ENCODE measurements around the gene GSK3A.
A peak's percentile ranks its signal among the peaks of the same experiment; 100 is the strongest.

The GSK3A gene

DNA sequence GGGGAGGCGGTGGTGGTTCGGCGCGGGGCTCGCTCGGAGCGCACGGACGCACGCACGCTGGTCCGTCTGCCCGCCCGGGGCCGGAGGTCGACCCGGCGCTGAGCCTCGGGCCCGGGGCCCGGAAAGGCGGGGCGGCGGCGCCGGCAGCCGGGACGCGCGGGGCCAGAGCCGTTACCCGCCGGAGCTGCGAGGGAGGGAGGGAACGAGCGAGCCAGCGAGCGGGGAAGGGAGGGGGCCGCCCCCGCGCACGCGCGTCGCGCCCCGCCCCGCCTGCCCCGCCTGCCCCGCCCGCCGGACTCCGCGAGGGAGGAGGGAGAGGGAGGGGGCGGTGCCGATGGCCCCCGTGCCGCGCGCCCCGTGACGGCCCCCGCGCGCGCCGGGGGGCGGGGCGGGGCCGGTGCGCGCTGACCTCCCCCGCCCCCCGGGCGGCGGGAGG is 41.7 kb upstream of the GSK3A start:
- peak overlapping the region; percentile 84 for H3K4me3 Mint-ChIP-seq
- DNase-seq (ENCODE audit: low spot score in 2 of 2) (peak in 1 of 2 donors; percentile 73), ATAC-seq (peak; percentile 33)
- H3K9me3 Mint-ChIP-seq: no peaks in the 10 kb centered on the region
- no peak overlapping the region for H3K27ac Mint-ChIP-seq
- H3K4me1 Mint-ChIP-seq: peaks cover 27% of the 10 kb centered on the region
- H3K36me3 Mint-ChIP-seq: peaks cover 55% of the 10 kb centered on the region

DNA sequence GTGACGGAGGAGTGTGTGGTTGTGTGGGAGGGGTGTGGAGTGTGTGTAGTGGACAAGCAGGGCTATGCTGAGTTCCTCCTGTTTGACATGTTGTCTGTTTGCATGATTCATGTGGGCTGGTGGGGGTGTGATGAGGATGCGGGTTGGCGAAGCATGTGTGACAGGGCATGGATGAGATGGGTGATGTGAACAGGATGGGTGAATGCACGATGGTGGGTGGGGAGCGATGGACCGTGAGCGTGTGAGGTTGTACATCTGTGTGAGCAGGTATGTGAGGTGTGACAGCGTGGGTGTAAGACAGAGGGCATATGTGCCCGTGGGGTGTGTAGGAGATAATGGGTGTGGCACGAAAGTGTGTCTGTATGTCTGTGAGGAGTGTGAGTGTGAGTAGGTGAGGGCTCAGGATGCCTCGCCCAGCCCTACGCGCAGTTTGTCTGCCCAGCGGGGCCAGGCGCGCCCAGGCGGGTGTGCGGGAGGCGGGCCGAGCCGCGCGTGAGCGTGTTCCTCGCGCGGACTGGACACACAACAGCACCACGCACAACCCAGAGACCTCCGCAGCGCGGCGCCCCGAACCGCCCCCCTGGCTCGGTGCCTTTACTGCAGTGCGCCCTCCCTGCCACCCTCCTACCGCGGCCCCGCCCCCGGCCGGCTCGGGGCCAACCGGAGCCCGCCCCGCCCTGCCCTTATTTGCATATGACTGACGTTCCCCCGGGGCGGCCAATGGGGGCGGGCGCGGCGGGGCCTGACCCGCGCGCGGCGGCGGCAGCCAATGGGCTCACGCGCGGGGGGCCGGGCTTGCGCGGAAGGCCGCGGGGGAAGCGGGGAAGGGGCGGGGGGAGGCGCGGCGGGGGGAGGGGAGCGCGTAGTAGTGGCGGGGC is 41.0 kb upstream of the GSK3A start:
- peaks cover 33% of the 10 kb centered on the region for H3K4me1 Mint-ChIP-seq
- no peak overlapping the region for H3K4me3 Mint-ChIP-seq
- ATAC-seq: peak; percentile 78
- DNase-seq (ENCODE audit: low spot score in 2 of 2): peak; percentile 86 to 92
- H3K9me3 Mint-ChIP-seq: no peaks in the 10 kb centered on the region
- H3K36me3 Mint-ChIP-seq: peaks cover 53% of the 10 kb centered on the region
- H3K27ac Mint-ChIP-seq: no peak overlapping the region

DNA sequence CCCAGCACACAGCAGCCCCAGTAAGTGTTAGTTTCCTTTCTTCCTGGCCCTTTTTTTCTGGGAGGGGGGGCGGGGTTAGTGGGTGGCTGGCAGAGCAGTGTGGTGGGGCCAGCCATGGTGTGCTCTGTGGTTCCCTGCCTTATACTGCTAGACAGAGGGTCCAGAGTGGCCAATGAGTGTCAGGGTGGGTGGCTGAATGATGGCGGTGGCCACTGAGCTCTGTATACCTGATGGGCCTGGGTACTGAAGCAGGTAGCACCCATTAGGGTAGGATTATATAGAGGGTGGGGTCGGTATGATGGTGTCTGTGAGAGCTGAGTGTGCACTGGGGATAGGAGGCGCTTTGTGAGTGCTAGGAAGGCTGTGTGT is 40.4 kb upstream of the GSK3A start:
- Mint-ChIP-seq H3K27ac (no peak overlapping the region), H3K4me1 (peaks cover 40% of the 10 kb centered on the region), H3K4me3 (no peak overlapping the region), H3K36me3 (peaks cover 53% of the 10 kb centered on the region), H3K9me3 (no peaks in the 10 kb centered on the region)
- no peak for ATAC-seq
- no peak for DNase-seq (ENCODE audit: low spot score in 2 of 2)

DNA sequence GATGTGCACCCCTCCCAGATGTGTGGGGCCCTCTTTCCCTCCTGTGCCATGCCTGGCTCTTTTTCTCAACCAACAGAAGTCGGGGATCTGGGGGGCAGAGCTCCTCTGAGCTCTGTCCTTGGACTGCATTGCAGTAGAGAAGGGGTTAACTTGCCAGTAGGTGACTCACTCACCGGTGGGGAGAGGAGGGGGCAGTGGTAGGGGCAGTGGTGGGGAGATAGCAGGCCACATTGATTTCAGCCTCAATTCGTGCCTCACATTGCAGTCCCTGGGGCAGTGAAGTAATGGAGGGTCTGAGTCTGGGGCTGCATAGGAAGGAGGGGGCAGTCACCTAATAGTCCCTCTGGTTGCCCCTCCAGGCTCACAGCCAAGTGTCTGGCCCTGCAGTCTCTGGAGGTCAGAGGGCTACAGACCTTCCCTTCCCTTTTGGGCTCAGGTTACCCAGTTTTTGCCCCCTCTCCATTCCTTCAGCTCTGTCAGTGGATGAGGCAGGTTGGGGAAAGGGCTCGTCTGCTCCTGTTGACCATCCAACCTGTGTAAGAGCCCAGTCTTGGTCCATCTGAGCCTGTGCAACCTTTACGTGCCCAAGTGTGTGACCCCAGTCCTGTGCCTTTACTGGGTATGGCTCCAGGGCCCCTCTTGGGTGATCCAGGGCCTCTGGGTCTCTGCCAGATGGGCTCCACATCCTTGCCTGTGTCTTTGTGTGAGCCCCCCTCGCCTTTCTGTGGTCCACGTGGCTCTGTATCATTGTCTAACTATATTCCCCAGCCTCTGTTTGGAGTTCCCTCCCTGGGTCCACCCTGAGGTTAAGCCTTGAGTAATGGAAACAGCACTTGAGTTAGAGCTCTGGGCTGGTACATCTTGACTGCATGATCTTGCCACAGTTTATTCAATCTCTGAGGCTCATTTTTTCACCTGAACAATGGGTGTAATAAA is 39.7 kb upstream of the GSK3A start:
- DNase-seq (ENCODE audit: low spot score in 2 of 2) (no peak), ATAC-seq (no peak)
- H3K4me1 Mint-ChIP-seq: peaks cover 45% of the 10 kb centered on the region
- peaks cover 53% of the 10 kb centered on the region for H3K36me3 Mint-ChIP-seq
- H3K9me3 Mint-ChIP-seq: no peaks in the 10 kb centered on the region
- no peak overlapping the region for H3K4me3 Mint-ChIP-seq
- no peak overlapping the region for H3K27ac Mint-ChIP-seq

DNA sequence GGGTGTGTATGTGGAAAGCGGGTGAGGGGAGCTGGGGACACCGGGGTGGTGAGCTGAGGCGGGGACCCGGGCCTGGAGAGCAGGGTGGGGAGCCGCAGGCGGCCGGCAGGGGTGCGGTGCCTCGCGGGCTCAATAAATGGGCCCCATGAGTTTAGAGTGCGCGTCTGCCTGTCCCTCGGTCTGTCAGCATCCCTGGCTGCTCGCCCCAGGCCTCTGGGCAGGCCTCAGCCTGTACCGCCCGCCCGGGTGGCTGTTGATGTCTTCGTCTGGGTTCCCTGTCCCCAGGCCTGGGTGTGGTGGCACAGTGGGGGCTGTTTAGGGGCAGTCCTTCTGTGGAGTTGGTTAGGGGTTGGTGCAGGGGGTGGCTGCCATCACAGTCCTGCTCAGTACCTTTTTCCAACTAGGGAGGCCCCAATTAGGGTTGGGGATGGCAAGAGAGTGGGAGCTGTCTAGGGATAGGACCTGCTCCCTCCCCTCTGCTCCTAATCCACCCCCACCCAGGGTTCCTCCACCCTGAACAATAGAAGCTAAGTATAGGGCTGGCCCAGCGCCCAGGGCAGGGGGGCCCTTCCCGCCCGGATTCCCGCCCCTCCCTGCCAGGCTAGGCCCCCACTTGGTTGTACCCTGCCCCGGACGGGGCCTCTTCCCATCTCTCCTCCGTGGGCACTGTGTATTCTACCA is 38.9 kb upstream of the GSK3A start:
- Mint-ChIP-seq H3K4me1 (peaks cover 52% of the 10 kb centered on the region), H3K36me3 (peaks cover 46% of the 10 kb centered on the region), H3K27ac (no peak overlapping the region), H3K4me3 (no peak overlapping the region), H3K9me3 (no peaks in the 10 kb centered on the region)
- DNase-seq (ENCODE audit: low spot score in 2 of 2): no peak
- no peak for ATAC-seq

DNA sequence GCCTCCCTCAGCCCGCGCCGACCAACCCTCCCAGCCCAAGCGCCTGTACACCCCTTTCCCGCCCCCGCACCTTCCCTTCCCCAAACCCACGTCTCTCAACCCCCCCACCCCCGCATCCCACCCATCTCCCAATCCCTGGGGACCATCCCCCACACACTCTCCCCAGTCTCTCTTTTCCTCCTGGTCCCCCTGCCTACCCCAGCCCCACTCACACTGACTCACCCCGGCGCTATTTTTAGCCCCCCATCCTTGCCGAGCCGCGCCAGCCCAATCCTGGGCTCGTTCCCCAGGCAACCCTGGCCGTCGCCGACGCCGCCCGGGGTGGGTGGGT is 38.4 kb upstream of the GSK3A start:
- DNase-seq (ENCODE audit: low spot score in 2 of 2): no peak
- Mint-ChIP-seq H3K36me3 (peaks cover 49% of the 10 kb centered on the region), H3K27ac (peak overlapping the region; percentile 94), H3K9me3 (no peaks in the 10 kb centered on the region), H3K4me1 (peaks cover 52% of the 10 kb centered on the region), H3K4me3 (no peak overlapping the region)
- ATAC-seq: no peak

DNA sequence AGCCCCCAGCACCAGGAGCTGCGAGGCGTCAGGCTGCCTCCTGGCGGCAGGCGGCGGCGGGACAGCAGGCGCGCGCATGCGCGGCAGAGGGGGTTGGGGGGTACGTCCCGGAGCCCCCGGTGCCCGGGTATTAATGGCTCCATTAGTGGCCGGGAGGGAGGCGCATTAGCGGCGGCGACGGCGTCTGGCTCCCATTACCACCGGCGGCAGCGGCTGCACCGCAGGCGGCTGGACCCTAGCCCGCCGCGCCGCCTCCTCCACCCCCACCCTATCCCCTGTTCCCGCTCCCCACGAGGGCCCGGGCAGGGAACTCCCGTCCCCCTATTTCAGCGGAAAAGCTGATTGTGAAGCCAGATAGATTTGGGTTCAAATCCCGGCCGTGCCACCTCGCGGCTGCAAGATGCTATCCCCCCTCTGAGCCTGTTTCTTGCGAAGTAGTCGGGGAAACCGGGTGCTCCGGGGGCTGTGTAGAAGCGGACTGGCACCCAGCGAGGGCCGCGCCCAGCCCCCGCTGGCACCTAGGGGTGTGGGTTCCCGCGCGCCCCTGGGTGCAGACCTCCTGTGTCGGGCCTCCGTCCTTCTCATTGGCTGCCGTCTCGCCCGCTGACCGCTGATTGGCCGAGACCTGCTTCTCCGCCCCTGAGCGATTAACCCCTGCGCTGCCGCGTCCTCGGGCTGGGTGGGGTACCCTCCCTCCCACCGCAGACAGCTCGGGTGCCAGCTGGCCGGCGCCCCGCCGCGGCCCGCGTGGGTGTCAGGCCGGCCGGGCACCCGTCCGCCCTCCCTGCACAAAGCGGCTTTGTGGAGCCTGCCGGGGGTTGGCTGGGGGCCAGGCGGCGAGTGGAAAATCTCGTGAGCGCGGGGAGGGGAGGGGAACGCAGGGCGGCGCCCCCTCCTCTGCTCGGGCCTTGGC is 37.8 kb upstream of the GSK3A start:
- peaks cover 55% of the 10 kb centered on the region for H3K36me3 Mint-ChIP-seq
- H3K27ac Mint-ChIP-seq: peak overlapping the region; percentile 94
- H3K9me3 Mint-ChIP-seq: no peaks in the 10 kb centered on the region
- DNase-seq (ENCODE audit: low spot score in 2 of 2) (peak; percentile 82 to 94), ATAC-seq (peak; percentile 61)
- H3K4me1 Mint-ChIP-seq: peaks cover 52% of the 10 kb centered on the region
- no peak overlapping the region for H3K4me3 Mint-ChIP-seq

DNA sequence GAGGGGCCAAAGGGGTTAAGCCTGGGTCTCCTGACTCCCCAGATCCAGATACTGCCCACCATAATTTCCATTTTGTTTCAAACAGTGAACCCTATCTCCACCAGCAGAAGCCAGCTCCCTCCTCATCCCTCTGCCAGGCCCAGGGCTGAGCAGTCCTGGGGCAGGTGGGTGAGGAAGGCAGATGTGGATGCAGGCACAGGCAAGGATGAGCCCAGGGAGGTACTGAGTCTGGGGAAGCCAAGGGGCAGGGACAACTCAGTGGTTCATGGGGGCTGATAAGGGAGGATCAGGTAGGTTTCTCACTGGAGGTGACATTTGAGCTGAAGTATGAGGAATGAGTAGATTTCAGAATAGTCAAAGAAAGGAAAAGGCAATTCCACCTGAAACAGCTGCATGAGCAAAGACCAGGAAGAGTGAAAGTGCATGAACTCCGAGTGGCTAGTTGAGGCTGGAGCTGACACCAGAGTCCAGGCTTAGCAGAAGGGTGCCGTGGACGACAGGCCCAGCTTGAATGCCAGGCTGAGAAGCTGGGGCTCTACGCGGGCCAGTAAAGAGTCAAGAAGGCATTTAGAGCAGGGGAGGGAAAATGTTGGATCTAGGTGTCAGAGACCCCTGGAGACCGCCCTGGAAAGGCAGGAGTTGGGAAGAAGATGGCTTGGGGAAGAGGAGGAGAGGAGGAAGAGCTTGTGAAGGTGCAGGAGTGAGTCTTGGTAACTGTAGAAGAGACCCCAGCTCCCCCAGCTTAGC is 36.9 kb upstream of the GSK3A start:
- Mint-ChIP-seq H3K27ac (peak overlapping the region; percentile 94), H3K36me3 (peaks cover 56% of the 10 kb centered on the region), H3K4me1 (peaks cover 53% of the 10 kb centered on the region), H3K4me3 (no peak overlapping the region), H3K9me3 (no peaks in the 10 kb centered on the region)
- ATAC-seq: no peak
- DNase-seq (ENCODE audit: low spot score in 2 of 2): no peak

DNA sequence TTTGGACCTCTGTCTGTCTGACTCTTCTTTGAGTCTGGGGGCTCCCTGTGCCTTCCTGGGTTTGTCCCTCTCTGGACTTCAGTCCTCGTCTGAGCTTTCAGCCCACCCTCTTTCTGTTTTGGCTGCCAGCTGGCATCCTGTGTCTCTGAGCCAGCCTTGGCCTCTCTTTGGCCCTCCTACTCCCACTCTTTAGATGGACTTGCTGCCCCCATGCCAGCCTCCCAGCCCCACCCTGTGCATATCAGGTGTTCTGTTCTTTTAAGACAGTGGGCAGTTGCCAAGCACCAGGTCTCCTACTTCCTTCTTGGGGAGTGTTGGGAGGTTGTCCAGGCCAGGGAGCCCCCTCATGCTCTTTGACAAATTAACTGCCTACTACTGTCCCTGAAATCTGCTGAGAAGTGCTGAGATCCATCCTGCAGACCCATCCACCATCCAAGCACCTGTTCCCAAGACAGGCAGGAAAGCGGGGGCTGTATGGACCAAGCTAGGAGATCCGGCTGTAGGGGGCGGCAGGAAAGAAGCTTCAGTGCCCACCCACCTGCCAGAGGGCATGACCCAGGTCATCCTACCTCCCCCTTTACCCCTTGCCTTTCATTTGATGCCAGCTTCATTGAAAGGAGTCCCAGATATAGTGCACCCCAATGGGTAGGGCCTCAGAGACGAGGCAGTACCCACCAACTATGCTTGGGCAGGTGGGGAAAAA is 36.2 kb upstream of the GSK3A start:
- H3K4me1 Mint-ChIP-seq: peaks cover 60% of the 10 kb centered on the region
- DNase-seq (ENCODE audit: low spot score in 2 of 2): no peak
- peaks cover 64% of the 10 kb centered on the region for H3K36me3 Mint-ChIP-seq
- ATAC-seq: no peak
- no peak overlapping the region for H3K4me3 Mint-ChIP-seq
- H3K9me3 Mint-ChIP-seq: no peaks in the 10 kb centered on the region
- H3K27ac Mint-ChIP-seq: peak overlapping the region; percentile 94

DNA sequence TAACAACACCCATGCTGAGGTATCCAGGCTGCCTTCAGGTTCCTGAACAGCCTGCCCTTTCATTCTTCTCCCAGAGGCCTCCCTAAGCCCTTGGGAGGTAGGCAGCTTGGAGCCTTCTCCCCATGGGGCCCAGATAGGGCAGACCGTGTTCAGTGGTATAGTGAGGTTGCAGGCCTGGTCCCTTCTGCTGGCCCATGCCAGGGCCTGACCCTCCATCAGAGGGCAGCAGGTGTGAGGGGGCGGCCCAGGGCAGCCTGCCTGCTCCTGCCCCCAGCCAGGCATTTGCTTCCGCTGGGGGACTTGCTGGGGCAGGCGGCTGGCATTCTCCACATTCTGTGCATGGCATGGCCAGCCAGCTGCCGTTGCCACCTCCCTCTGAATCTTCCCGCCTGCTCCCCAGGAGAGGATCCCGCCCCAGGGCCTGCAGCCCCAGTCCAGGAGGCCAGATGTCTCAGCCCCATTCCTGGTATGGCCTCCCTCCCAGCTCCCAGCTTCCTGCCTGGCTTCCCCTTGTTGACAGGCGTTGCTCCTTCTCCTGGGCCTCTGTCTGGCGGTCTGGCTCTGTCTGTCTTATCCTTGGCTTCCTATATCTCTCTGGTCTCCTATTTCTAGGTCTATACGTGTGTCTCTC is 35.5 kb upstream of the GSK3A start:
- Mint-ChIP-seq H3K36me3 (peaks cover 70% of the 10 kb centered on the region), H3K4me3 (no peak overlapping the region), H3K27ac (peak overlapping the region; percentile 94), H3K9me3 (no peaks in the 10 kb centered on the region), H3K4me1 (peaks cover 64% of the 10 kb centered on the region)
- DNase-seq (ENCODE audit: low spot score in 2 of 2): no peak
- no peak for ATAC-seq

DNA sequence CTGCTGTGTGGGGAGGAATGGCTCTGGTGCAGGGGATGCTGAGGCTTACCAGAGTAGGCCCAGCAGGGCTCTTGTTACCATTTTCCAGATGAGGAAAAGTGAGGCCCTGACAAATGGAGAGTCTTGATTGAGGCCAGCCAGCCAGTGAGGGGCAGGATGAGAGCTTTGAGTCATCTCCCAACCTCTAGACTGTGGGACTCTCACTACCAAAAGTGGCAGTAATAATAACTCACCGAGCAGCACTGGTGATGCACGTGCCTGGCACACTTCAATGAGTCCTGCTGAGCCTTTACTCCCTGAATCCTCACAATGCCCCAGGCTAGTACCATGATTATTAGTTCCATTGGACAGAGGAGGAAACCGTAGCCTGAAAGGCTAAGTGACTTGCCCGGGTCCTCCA is 34.4 kb upstream of the GSK3A start:
- Mint-ChIP-seq H3K27ac (peak overlapping the region; percentile 29), H3K4me3 (peak overlapping the region; percentile 51), H3K9me3 (no peaks in the 10 kb centered on the region), H3K4me1 (peaks cover 64% of the 10 kb centered on the region), H3K36me3 (peaks cover 75% of the 10 kb centered on the region)
- no peak for DNase-seq (ENCODE audit: low spot score in 2 of 2)
- ATAC-seq: peak; percentile 65

DNA sequence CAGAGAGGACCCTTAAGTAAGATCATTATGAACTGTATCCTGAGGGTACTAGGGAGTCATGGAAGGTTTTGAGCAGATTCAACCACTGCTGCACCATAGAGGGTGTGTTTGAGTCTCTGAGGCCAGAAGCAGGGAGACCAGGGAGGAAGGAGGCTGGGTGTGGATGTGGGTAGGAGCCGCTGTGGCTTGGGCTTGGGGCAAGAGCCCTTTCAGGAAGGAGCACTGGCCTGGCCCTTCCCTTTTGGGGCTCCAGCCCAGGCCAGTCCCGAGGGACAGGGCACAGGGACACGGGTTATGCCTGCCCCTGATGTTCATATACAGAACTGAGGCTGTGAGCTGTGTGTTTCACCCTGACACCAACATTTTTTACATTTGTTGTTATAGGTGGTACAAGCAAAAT is 33.9 kb upstream of the GSK3A start:
- peaks cover 70% of the 10 kb centered on the region for H3K36me3 Mint-ChIP-seq
- ATAC-seq: no peak
- H3K4me3 Mint-ChIP-seq: peak overlapping the region; percentile 51
- H3K9me3 Mint-ChIP-seq: no peaks in the 10 kb centered on the region
- no peak for DNase-seq (ENCODE audit: low spot score in 2 of 2)
- peak overlapping the region; percentile 77 for H3K27ac Mint-ChIP-seq
- H3K4me1 Mint-ChIP-seq: peaks cover 64% of the 10 kb centered on the region

DNA sequence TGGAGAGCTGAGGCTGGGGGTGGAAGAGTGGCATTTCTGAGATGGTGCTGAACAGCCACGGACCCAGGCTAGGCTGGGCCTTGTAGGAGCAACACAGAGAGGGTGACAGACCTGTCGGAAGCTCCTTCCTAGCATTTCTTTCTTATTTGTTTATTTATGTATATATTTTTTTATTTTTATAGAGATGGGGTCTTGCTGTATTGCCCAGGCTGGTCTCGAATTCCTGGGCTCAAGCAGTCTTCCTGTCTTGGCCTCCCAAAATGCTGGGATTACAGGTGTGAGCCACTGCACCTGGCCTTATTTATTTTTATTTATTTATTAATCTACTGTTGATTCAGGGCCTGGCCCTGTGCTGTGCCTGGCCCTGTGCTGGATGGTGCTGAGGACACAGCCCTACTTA is 33.1 kb upstream of the GSK3A start:
- ATAC-seq (no peak), DNase-seq (ENCODE audit: low spot score in 2 of 2) (no peak)
- Mint-ChIP-seq H3K36me3 (peaks cover 70% of the 10 kb centered on the region), H3K9me3 (no peaks in the 10 kb centered on the region), H3K4me1 (peaks cover 64% of the 10 kb centered on the region), H3K4me3 (peak overlapping the region; percentile 51), H3K27ac (peak overlapping the region; percentile 77)
